ENCODE data around the gene ROBO4. TPM values are rescaled to one million over a fixed set of nuclear protein-coding genes. Genes with fewer than 3 reads are reported as not detected.

The ROBO4 gene
- total RNA-seq, 4 donors from 2014 or later = 4.8 to 31.8 (median 6.4) TPM

DNA sequence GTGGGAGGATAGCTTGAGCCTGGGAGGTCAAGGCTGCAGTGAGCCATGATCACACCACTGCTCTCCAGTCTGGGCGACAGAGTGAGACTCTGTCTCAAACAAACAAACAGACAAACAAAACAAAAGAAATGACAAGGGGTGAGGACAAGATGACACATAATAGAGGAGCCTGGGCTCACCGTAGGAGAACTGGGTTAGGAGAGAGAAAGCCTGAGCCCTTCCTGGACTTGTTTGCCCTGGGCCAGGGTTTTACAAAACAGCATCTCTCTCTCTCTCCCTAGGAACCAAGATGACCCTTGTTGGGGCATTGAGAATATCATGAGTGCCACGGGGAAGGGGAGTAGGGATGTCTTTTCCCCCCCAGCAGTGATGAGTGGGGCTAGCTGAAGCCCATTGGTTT, 16.7 kb downstream of the ROBO4 start:
- Histone ChIP-seq H3K27ac (no peak overlapping the region), H3K4me1 (peaks cover 0 to 24% (median 8%) of the 10 kb centered on the region in 4 donors), H3K9me3 (no peaks in the 10 kb centered on the region), H3K36me3 (no peaks in the 10 kb centered on the region), H3K4me3 (no peak overlapping the region), H3K27me3 (no peaks in the 10 kb centered on the region)
- DNase-seq = no peak
- WGBS, 2 donors (ENCODE audit: low coverage in 1 of 2) = 80% methylated on average over 3 of the region's 3 CpGs; no CpG with 5 or more reads in 1 of the 2 donors
- no peak for TF ChIP-seq POLR2AphosphoS5 (IDR thresholded peaks at IDR 0.05)
- intact Hi-C loops (cut with DNase I; ENCODE audit: low total_unique reads) = no loop called here
- in situ Hi-C loops (cut with MboI; ENCODE audit: low pct_ligation_motif_present in 1 of 4, low pct_unique_long_range_greater_than_20kb in 1 of 4, low sequenced_read_pairs in 3 of 4) = no loop called here

DNA sequence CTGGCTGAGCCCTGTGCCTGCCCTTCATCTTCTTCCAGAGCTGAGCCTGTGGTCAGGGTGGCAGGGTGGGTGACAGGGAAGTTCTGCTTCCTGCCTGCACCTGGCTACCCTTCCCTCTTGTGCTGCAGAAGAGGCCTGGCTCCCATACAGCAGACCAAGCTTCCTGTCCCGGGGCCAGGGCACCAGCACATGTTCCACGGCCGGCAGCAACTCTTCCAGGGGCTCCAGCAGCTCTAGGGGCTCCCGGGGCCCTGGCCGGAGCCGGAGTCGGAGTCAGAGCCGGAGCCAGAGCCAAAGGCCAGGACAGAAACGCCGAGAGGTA, 17.4 kb downstream of the ROBO4 start:
- in situ Hi-C loops (cut with MboI; ENCODE audit: low pct_ligation_motif_present in 1 of 4, low pct_unique_long_range_greater_than_20kb in 1 of 4, low sequenced_read_pairs in 3 of 4) = no loop called here
- 75% methylated on average over 7 of the region's 10 CpGs; no CpG with 5 or more reads in 1 of the 2 donors for WGBS, 2 donors (ENCODE audit: low coverage in 1 of 2)

DNA sequence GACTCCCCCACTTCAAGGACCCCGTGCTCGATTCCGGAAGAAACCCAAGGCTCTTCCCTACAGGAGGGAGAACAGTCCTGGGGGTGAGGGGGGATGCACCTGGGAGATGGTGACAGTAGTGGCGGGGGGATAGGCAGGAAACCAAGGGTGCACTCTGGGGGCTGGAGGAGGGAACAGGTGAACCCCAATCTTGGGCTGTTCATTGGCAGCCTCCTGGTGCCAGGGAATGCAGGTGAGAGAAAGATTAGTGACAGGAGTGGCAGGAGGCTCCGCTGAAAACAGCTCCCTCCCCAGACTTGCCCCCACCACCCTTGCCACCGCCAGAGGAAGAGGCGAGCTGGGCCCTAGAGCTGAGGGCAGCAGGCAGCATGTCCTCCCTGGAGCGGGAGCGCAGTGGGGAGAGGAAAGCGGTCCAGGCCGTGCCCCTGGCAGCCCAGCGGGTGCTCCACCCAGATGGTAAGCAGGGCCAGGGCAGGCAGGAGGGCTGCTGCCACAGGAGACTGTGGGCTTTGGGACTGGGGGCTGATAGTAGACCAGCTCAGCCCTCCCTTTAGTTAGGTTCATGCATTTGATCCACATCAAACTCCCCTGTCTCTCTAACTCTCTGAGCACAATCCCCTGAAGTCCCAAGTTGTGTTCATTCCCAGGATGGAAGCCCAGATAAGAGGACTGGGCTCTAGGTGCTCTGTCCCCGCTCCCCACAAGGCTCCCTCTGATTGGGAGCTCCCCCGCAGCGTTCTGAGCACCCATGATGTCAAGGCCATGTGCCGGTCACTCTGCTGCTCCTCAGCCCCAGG, 18.0 kb downstream of the ROBO4 start:
- intact Hi-C loops (cut with DNase I; ENCODE audit: low total_unique reads) (no loop called here), in situ Hi-C loops (cut with MboI; ENCODE audit: low pct_ligation_motif_present in 1 of 4, low pct_unique_long_range_greater_than_20kb in 1 of 4, low sequenced_read_pairs in 3 of 4) (no loop called here)
- no peak overlapping the region for H3K27ac ChIP-seq

More for the DNA sequence above, 17.4 kb downstream of the ROBO4 start:
- DNase-seq = no peak
- Histone ChIP-seq H3K4me1 (peaks cover 0 to 28% (median 12%) of the 10 kb centered on the region in 4 donors), H3K27me3 (no peaks in the 10 kb centered on the region), H3K9me3 (no peaks in the 10 kb centered on the region), H3K36me3 (no peaks in the 10 kb centered on the region), H3K4me3 (no peak overlapping the region), H3K27ac (no peak overlapping the region)
- intact Hi-C loops (cut with DNase I; ENCODE audit: low total_unique reads) = no loop called here
- TF ChIP-seq EP300 (IDR thresholded peaks at IDR 0.05; ENCODE audit: low read depth) (no peak), POLR2AphosphoS5 (IDR thresholded peaks at IDR 0.05) (no peak), POLR2A (IDR thresholded peaks at IDR 0.05) (no peak)
- TF ChIP-seq, protein P1, sequence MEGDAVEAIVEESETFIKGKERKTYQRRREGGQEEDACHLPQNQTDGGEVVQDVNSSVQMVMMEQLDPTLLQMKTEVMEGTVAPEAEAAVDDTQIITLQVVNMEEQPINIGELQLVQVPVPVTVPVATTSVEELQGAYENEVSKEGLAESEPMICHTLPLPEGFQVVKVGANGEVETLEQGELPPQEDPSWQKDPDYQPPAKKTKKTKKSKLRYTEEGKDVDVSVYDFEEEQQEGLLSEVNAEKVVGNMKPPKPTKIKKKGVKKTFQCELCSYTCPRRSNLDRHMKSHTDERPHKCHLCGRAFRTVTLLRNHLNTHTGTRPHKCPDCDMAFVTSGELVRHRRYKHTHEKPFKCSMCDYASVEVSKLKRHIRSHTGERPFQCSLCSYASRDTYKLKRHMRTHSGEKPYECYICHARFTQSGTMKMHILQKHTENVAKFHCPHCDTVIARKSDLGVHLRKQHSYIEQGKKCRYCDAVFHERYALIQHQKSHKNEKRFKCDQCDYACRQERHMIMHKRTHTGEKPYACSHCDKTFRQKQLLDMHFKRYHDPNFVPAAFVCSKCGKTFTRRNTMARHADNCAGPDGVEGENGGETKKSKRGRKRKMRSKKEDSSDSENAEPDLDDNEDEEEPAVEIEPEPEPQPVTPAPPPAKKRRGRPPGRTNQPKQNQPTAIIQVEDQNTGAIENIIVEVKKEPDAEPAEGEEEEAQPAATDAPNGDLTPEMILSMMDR (IDR thresholded peaks at IDR 0.05) = no peak

DNA sequence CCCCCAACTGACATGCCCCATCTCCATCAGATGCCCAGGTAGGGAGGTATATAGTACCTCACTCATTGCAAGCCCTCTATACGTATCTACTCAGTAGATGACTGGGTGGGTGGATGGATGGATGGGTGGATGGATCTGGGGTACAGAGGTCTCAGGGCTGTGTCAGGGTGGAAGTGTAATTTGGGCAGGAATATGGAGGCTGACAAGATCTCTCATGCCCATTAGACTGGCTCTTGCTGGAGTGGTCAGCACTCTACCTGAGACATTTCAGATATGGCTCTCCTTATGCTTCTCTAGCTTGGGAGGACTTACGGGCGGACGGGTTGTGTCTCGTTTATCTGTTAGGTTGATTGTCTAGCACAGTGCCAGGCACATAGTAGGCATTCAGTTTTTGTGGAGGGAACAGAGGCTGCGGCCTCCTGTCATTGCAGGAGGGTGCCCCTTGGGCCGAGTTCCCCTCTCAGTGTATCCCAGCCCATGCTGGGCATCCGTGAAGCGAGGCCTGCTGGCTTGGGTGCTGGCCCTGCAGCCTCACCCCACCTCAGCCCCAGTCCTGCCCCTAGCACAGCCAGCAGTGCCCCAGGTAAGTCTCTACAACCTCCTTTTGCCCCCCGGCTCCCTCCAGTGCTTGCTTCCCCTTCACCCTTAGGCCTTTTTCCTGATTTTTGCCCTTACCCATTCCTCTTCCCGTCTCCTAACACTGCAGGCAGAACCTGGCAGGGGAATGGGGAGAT, 18.7 kb downstream of the ROBO4 start:
- intact Hi-C loops (cut with DNase I; ENCODE audit: low total_unique reads) = no loop called here
- DNase-seq = no peak

More for the DNA sequence above, 18.0 kb downstream of the ROBO4 start:
- Histone ChIP-seq H3K4me3 (no peak overlapping the region), H3K36me3 (no peaks in the 10 kb centered on the region), H3K4me1 (peaks cover 0 to 28% (median 12%) of the 10 kb centered on the region in 4 donors), H3K9me3 (no peaks in the 10 kb centered on the region), H3K27me3 (no peaks in the 10 kb centered on the region)
- DNase-seq = no peak
- TF ChIP-seq POLR2A (IDR thresholded peaks at IDR 0.05) (no peak), EP300 (IDR thresholded peaks at IDR 0.05; ENCODE audit: low read depth) (no peak), POLR2AphosphoS5 (IDR thresholded peaks at IDR 0.05) (no peak)
- TF ChIP-seq, protein P1 (IDR thresholded peaks at IDR 0.05) = no peak
- WGBS, 2 donors (ENCODE audit: low coverage in 1 of 2) = 82% methylated on average over 16 of the region's 16 CpGs; no CpG with 5 or more reads in 1 of the 2 donors

More for the DNA sequence above, 18.7 kb downstream of the ROBO4 start:
- Histone ChIP-seq H3K27ac (no peak overlapping the region), H3K9me3 (no peaks in the 10 kb centered on the region), H3K36me3 (no peaks in the 10 kb centered on the region), H3K27me3 (peaks cover 2% of the 10 kb centered on the region), H3K4me3 (no peak overlapping the region), H3K4me1 (peaks cover 0 to 28% (median 12%) of the 10 kb centered on the region in 4 donors)
- in situ Hi-C loops (cut with MboI; ENCODE audit: low pct_ligation_motif_present in 1 of 4, low pct_unique_long_range_greater_than_20kb in 1 of 4, low sequenced_read_pairs in 3 of 4) = no loop called here
- 91 to 94% methylated on average over 3 to 11 of the region's 11 CpGs for WGBS, 2 donors (ENCODE audit: low coverage in 1 of 2)
- TF ChIP-seq, protein P1 (IDR thresholded peaks at IDR 0.05) = no peak
- TF ChIP-seq EP300 (IDR thresholded peaks at IDR 0.05; ENCODE audit: low read depth) (no peak), POLR2AphosphoS5 (IDR thresholded peaks at IDR 0.05) (no peak), POLR2A (IDR thresholded peaks at IDR 0.05) (no peak)
